Fibroblast of pulmonary artery (primary cell): ENCODE data around the gene HPS5.
A peak's percentile ranks its signal among the peaks of the same experiment; 100 is the strongest.

ENCODE experiments used
- DNase-seq: peaks from one replicate; pipeline ENCODE4 v3.0.0-alpha.2; 2010; ENCODE audit warnings: low read depth
- H3K4me3 ChIP-seq: replicated peaks from 2 replicates; pipeline ENCODE4 v1.5.1; 2011; ENCODE audit warnings: low read depth, mild to moderate bottlenecking, control low read depth, low read length, moderate library complexity
- TF ChIP-seq, protein P1 (sequence below): IDR thresholded peaks from 2 replicates; pipeline ENCODE4 v1.5.1; 2011; ENCODE audit warnings: mild to moderate bottlenecking, control low read depth, low read length, inconsistent platforms; ENCODE audit errors: missing control alignments

The HPS5 gene

DNA sequence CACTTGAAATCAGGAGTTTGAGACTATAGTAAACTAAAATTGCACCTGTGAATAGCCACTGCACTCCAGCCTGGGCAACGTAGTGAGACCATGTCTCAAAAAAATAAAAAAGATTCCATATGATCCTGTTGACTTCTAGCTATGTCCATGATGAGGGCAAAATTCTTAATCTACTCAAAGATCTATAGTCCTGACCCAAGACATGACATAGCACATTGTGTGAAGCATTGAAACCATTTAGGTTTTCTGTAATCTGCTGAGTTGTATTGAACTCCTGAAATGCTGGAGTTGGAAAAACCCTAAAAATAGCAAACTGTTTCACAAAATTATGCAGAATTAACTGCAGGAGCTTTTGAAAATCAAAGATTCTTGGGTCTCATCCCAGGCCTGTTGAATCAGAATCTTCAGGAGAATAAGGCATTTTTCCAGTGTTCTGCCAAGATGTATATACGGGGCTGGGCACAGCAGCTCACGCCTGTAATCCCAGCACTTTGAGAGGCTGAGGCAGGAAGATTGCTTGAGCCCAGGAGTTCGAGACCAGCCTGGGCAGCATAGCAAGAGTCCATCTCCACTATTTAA, 42.6 kb upstream of the HPS5 start:
- H3K4me3 ChIP-seq: no peak overlapping the region
- TF ChIP-seq, protein P1, sequence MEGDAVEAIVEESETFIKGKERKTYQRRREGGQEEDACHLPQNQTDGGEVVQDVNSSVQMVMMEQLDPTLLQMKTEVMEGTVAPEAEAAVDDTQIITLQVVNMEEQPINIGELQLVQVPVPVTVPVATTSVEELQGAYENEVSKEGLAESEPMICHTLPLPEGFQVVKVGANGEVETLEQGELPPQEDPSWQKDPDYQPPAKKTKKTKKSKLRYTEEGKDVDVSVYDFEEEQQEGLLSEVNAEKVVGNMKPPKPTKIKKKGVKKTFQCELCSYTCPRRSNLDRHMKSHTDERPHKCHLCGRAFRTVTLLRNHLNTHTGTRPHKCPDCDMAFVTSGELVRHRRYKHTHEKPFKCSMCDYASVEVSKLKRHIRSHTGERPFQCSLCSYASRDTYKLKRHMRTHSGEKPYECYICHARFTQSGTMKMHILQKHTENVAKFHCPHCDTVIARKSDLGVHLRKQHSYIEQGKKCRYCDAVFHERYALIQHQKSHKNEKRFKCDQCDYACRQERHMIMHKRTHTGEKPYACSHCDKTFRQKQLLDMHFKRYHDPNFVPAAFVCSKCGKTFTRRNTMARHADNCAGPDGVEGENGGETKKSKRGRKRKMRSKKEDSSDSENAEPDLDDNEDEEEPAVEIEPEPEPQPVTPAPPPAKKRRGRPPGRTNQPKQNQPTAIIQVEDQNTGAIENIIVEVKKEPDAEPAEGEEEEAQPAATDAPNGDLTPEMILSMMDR: no peak

DNA sequence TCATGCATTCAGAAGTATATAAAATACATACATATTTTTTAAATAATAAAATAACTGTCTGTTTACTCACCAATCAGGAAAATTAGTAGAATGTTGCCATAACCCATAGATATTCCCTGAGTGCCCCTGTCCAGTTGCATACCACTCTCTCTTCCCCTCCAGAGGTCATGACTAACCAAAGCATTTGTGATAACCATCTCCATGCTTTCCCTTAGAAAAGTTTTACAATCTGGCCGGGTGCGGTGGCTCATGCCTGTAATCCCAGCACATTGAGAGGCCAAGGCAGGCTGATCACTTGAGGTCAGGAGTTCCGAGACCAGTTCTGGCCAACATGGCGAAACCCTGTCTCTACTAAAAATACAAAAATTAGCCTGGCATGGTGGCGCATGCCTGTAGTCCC, 39.2 kb upstream of the HPS5 start:
- TF ChIP-seq, protein P1: no peak
- H3K4me3 ChIP-seq: no peak overlapping the region
- DNase-seq: no peak

More for the DNA sequence above, 42.6 kb upstream of the HPS5 start:
- DNase-seq: no peak

DNA sequence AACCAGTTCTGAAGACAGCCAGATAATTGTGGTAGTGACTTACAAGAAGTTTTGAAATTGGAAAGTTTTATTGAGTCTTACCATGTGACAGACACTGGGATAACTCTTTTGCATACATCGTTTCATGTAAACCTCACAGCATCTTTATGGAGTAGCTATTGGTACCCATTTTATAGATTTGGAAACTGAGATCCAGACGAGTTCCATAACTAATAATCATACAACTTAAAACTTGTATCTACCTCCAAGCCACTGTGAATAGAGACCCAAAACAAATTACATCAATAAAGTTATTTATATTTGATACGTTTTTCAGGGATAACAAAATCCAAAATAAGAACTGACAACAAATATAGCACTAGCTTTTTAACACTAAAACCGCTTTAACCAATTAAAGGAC, 36.7 kb upstream of the HPS5 start:
- TF ChIP-seq, protein P1: no peak
- no peak overlapping the region for H3K4me3 ChIP-seq
- no peak for DNase-seq

DNA sequence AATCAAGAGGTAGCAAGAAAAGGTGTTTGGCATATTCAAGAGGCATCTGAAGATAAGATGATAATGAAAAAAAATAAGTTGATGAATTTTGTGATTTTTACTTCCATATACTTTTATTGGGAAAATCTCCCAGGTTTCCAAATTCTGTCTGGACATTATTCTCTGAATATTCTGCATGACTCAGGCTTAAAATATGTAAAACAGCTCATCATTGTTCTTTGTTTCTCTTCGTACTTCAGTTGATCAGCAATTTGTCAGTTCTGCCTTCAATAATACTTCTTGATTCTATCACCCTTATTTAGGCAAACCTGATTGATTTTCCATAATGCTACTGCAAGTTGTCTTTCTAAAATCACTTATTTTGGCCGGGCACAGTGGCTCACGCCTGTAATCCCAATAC, 30.6 kb upstream of the HPS5 start:
- DNase-seq: peak; percentile 38
- TF ChIP-seq, protein P1: no peak
- H3K4me3 ChIP-seq: no peak overlapping the region

DNA sequence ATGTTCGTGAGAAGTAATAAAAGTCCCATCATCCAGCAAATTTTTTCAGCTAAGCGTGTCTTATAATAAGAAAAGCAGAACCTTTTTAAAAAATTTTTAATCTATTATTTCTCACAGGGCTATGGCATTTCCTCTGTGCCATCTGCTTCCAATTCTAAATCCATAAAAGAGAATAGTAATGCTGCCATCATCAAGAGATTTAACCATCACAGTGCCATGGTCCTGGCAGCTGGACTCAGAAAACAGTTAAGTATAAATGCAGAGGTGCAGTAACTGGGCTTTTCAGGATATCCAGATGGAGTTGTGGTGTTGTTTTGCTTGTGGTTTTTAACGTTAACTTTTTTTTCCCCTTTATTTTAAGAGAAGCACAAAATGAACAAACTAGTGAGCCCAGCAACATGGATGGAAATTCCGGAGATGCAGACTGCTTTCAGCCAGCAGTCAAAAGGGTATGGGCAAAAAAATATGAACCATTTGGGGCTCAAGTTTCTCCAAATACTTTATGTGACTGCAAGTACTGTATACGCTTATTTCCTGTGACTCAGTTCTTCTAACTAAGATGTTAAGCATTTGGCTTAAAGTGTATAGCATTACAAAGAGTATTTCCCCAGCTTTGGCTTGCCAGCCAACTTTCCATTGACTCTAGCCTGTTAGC, 25.7 kb upstream of the HPS5 start:
- DNase-seq: peak; percentile 43
- H3K4me3 ChIP-seq: no peak overlapping the region
- TF ChIP-seq, protein P1: no peak

DNA sequence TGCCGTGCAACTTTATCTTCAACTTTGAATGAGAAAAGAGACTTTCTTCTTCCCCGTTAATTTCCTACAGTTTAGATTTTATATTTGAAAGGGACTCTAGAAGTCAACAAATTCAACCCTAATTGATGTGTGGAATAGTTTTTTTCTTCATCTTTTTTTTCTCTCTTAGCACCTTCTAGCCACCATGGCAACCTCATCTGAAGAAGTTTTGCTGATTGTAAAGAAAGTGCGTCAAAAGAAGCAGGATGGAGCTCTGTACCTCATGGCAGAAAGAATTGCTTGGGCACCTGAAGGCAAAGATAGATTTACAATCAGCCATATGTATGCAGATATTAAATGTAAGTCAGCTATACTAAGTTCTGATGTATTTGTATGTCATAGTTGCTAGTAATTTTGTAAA, 11.0 kb upstream of the HPS5 start:
- TF ChIP-seq, protein P1: no peak
- H3K4me3 ChIP-seq: no peak overlapping the region
- DNase-seq: no peak

DNA sequence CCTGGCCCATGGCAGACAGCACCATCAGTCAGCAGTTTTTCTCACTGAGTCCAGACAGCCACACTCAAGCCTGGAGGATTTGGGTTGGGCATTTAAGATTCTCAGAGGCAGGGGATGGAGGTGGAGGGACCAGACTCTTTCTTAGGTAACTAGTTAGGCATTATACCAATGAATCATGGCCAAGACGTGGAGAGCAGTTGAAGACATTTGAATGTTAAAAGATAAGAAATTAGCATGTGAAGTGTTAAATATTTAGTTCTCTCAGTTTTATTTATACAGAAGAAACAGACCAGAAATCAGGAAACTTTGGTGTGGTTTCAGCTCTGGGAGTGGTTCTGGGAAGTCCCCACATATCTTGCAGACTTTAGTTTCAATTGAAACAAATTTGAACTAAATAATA, 10.4 kb upstream of the HPS5 start:
- H3K4me3 ChIP-seq: no peak overlapping the region
- TF ChIP-seq, protein P1: no peak
- no peak for DNase-seq
